Heart right ventricle (tissue), 16 donors: Measurements from ENCODE around the gene CDKL4. TPM values are rescaled to one million over a fixed set of nuclear protein-coding genes. Genes with fewer than 3 reads are reported as not detected.

Source experiments
- ATAC-seq, 8 donors: fragments of 200-7000 bp; cut with Tn5 transposase; one replicate each; pipeline ENCODE4 v1.9.1; 2020; ENCODE audit warnings: mild to moderate bottlenecking in 8 of 8, moderate library complexity in 8 of 8, moderate number of reproducible peaks in 1 of 8
- DNase-seq, 2 donors: peaks; one replicate each; pipeline ENCODE4 v3.0.0-alpha.2; 2020
- H3K27ac ChIP-seq, 10 donors: fragments of 200-600 bp; sonication (generic) in 2 of 10; one replicate each; pipeline versions ENCODE4 v1.5.0 to v1.8.0; 2020 to 2022; ENCODE audit warnings: mild to moderate bottlenecking in 3 of 10
- H3K27me3 ChIP-seq, 7 donors: fragments of 200-600 bp; one replicate each; pipeline ENCODE4 v1.8.0; 2021 to 2022; ENCODE audit warnings: mild to moderate bottlenecking in 2 of 7
- H3K36me3 ChIP-seq, 9 donors: fragments of 200-600 bp; sonication (generic) in 1 of 9; one replicate each; pipeline versions ENCODE4 v1.5.0 to v1.8.0; 2020 to 2022; ENCODE audit warnings: mild to moderate bottlenecking in 2 of 9
- H3K4me1 ChIP-seq, 9 donors: fragments of 200-600 bp; sonication (generic) in 1 of 9; one replicate each; pipeline versions ENCODE4 v1.5.0 to v1.8.0; 2020 to 2022; ENCODE audit warnings: mild to moderate bottlenecking in 4 of 9
- H3K4me3 ChIP-seq, 10 donors: fragments of 200-600 bp; sonication (generic) in 2 of 10; one replicate each; pipeline versions ENCODE4 v1.5.0 to v1.8.0; 2020 to 2022; ENCODE audit warnings: mild to moderate bottlenecking in 7 of 10, moderate library complexity in 2 of 10
- H3K9me3 ChIP-seq, 11 donors: fragments of 200-600 bp in 10 of 11; sonication (generic) in 2 of 11; one replicate each; pipeline versions ENCODE4 v1.5.0 to v1.8.0; 2013 to 2022; ENCODE audit warnings: mild to moderate bottlenecking in 2 of 11, control low read depth in 1 of 11, moderate library complexity in 1 of 11
- WGBS, 2 donors: extraction: QIAGEN DNeasy Blood & Tissue Kit; methylation state at CpG; one replicate each; pipeline ENCODE4 v1.1.7; 2013; ENCODE audit warnings: inconsistent platforms in 1 of 2; 5-methylcytosine and 5-hydroxymethylcytosine counted together
- intact Hi-C, 10 donors: fragments of 100-400 bp; cut with DNase I; formaldehyde crosslinking; loops; one replicate each; pipeline versions ENCODE4 v1.11.1 to v1.14.2; 2022
- polyA plus RNA-seq, 2 donors: library from polyadenylated mRNA; stranded (reverse); fragments of 200-250 nt; gene quantifications; one replicate each; pipeline ENCODE4 v1.2.3, GENCODE V29; 2013
- total RNA-seq, 10 donors: library from RNA; stranded (reverse); fragmentation: NEBNext Ultra II Directional in 3 of 10; extraction: Animal tissue kit (Norgen Biotek cat#: 25700) in 3 of 10; gene quantifications; one replicate each; pipeline versions ENCODE4 v1.2.1 to v1.2.4, GENCODE V29; 2021 to 2023
- TF ChIP-seq, protein P1 (sequence below), 9 donors: fragments of 200-600 bp; sonication (generic) in 2 of 9; IDR thresholded peaks; one replicate each; pipeline versions ENCODE4 v1.5.0 to v1.8.0; 2021 to 2022; ENCODE audit warnings: antibody characterized with exemption in 9 of 9, mild to moderate bottlenecking in 5 of 9, moderate library complexity in 1 of 9
- donor health status: Arrhythmogenic right ventricular cardiomyopathy.
- donor health status: ischemic (EF 13 %, LVEDD 7.1; RV severe dilation, severe dysfunction).
- donor health status: healthy with polysubstance abuse.
- donor health status: DM: no; HTN: yes; CAD: no.
- donor health status: DM: no; HTN: no; CAD: no.
- donor health status: ischemic (EF 25% LVEDD 6.9; RV normal size, moderate dysfunction).
- donor health status: ischemic (EF 25% LVEDD 5.7; RV mildly dilated, moderate dysfunction).
- donor health status: healthy.
- donor health status: DM: yes; HTN: yes; CAD: no.
- donor health status: Ischemic cardiomyopathy.
- donor health status: ischemic (EF 35%, LVEDD 5.7; RV mildly dilated, moderate dysfunction).
- donor health status: nonischemic (EF 11% LVEDD 7.7; RV severe dilation, severe dysfunction).
- donor health status: DM: yes; HTN: yes; CAD: no.
- donor health status: PGD.
- donor health status: ischemic (EF 29% LVEDD 5.4; RV normal size, mild dysfunction).
- donor health status: nonischemic (EF 23%, LVEDD 6.1; RV moderate dilation, normal function).

CDKL4 gene
- total and polyA plus RNA-seq, 12 donors = 0.24 to 0.87 (median 0.51) TPM; not detected in 3

DNA sequence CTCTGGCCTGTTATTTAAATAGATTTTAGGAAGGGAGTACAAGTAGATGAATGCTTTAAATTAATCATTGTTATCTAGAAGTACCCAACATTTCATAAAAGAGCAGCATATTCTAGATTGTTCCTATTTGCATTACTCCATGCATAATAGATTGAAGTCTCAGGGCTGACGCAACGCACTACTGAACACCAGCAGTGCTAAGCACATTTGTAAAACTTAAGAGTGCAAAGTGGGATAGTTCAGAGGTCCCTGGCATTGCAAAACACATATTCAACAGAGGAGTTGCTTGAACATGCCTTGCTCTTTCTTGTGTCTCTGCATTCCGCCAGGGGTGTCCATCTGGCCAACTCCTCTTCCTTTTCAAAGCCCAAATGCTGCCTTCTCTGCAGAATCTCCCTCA, 22.3 kb downstream of the CDKL4 start:
- DNase-seq (no peak), ATAC-seq (no peak)
- no peaks in the 10 kb centered on the region for H3K9me3 ChIP-seq
- WGBS, 2 donors = 95 to 97% methylated on average over 3 of the region's 3 CpGs
- no peaks in the 10 kb centered on the region for H3K27me3 ChIP-seq
- no peak overlapping the region for H3K27ac ChIP-seq
- H3K4me3 ChIP-seq = no peak overlapping the region
- H3K36me3 ChIP-seq = no peaks in the 10 kb centered on the region
- H3K4me1 ChIP-seq = peaks cover 0 to 11% (median 0%) of the 10 kb centered on the region in 9 donors
- intact Hi-C loops = loop anchor here in 1 of 10 donors (10.0 kb wide), 1 partner anchor 97 kb away; the partner anchor contains the start of gene SOS1
- TF ChIP-seq, protein P1, sequence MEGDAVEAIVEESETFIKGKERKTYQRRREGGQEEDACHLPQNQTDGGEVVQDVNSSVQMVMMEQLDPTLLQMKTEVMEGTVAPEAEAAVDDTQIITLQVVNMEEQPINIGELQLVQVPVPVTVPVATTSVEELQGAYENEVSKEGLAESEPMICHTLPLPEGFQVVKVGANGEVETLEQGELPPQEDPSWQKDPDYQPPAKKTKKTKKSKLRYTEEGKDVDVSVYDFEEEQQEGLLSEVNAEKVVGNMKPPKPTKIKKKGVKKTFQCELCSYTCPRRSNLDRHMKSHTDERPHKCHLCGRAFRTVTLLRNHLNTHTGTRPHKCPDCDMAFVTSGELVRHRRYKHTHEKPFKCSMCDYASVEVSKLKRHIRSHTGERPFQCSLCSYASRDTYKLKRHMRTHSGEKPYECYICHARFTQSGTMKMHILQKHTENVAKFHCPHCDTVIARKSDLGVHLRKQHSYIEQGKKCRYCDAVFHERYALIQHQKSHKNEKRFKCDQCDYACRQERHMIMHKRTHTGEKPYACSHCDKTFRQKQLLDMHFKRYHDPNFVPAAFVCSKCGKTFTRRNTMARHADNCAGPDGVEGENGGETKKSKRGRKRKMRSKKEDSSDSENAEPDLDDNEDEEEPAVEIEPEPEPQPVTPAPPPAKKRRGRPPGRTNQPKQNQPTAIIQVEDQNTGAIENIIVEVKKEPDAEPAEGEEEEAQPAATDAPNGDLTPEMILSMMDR (IDR thresholded peaks at IDR 0.05) = no peak

DNA sequence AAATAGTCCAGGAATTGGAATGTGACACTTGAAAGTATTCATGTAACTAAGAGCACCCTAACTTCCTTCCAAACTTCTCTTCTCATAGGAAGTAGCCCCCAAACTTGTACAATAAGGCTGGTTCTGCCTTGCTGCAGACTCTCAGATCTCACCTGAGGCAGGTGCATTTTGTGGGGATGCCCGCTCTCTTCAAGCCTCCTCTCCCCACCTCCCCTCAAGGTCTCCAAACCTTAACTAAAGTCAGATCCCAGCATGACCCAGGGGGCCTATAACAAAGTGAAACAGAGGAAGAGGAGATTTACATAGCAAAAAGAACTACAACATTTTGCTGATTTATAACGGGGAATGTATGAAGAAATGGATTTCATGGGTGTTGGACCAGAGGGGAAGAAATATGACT, 23.6 kb downstream of the CDKL4 start:
- DNase-seq (no peak), ATAC-seq (no peak)
- intact Hi-C loops = loop anchor here in 1 of 10 donors (10.0 kb wide), 1 partner anchor 95 kb away; the partner anchor contains the start of gene SOS1
- TF ChIP-seq, protein P1 (IDR thresholded peaks at IDR 0.05) = no peak
- peaks cover 0 to 12% (median 0%) of the 10 kb centered on the region in 9 donors for H3K4me1 ChIP-seq
- H3K36me3 ChIP-seq = no peaks in the 10 kb centered on the region
- H3K4me3 ChIP-seq = no peak overlapping the region
- H3K27ac ChIP-seq = no peak overlapping the region
- 92 to 96% methylated on average over 2 of the region's 2 CpGs for WGBS, 2 donors
- no peaks in the 10 kb centered on the region for H3K27me3 ChIP-seq
- H3K9me3 ChIP-seq = no peaks in the 10 kb centered on the region

DNA sequence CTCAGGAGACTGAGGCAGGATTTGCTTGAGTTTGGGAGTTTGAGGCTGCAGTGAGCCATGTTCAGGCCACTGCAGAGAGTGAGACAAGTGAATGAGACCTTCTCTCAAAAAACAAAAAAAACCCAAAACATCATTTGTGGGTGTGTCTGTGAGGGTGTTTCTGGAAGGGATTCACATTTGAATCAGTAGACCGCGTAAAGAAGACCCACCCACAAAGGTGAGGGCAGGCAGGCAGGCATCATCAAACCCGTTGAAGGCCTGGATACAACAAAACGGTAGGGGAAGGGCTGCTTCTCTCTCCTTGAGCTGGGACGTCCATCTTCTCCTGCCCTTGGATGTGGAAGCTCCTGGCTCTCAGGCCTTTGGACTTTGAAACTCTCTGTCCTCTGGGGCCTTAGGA, 25.4 kb downstream of the CDKL4 start:
- Histone ChIP-seq H3K36me3 (no peaks in the 10 kb centered on the region), H3K4me1 (peaks cover 0 to 12% (median 0%) of the 10 kb centered on the region in 9 donors), H3K27me3 (no peaks in the 10 kb centered on the region), H3K9me3 (no peaks in the 10 kb centered on the region), H3K27ac (peak overlapping the region in 1 of 10 donors; percentile 51), H3K4me3 (no peak overlapping the region)
- ATAC-seq (no peak), DNase-seq (no peak)
- 89 to 93% methylated on average over 5 of the region's 5 CpGs for WGBS, 2 donors
- intact Hi-C loops = no loop called here
- TF ChIP-seq, protein P1 (IDR thresholded peaks at IDR 0.05) = no peak

DNA sequence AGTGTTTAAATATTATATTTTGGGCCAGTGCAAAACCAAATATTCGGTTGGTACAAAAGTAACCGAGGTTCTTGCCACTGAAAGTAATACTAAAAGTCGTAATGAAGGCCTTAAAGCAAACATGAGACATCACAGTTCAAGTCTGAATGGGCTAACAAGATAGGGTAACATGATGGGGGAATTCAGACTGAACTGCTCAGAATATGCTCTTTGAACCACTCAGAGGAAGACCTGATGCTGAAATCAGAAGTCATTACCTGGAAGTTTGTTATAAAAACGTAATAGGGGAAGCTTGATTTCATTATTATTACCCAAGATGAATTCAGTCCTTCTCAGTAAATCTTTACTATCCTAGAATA, 26.6 kb downstream of the CDKL4 start:
- WGBS, 2 donors = 89% methylated on average over 4 of the region's 4 CpGs
- Histone ChIP-seq H3K9me3 (no peaks in the 10 kb centered on the region), H3K4me1 (peaks cover 0 to 12% (median 0%) of the 10 kb centered on the region in 9 donors), H3K4me3 (no peak overlapping the region), H3K27ac (peak overlapping the region in 1 of 10 donors; percentile 51), H3K36me3 (no peaks in the 10 kb centered on the region), H3K27me3 (no peaks in the 10 kb centered on the region)
- ATAC-seq (no peak), DNase-seq (no peak)
- intact Hi-C loops = no loop called here
- TF ChIP-seq, protein P1 (IDR thresholded peaks at IDR 0.05) = no peak
